T-helper 2 cell treated with Interferon-gamma antibody and Interleukin-4, amounts not matched to agents 5 μg/mL and 100 μg/mL, for 36 hours (primary cell): ENCODE results near the gene WTIP.
A peak's percentile ranks its signal among the peaks of the same experiment; 100 is the strongest.

Experiments used
- DNase-seq: peaks from one replicate; pipeline ENCODE4 v3.0.0; 2021; ENCODE audit warnings: low spot score
- H3K27ac Mint-ChIP-seq: one replicate; pipeline ENCODE4 v1.8.0; 2021; ENCODE audit warnings: mild to moderate bottlenecking, mixed read lengths
- H3K27me3 Mint-ChIP-seq: one replicate; pipeline ENCODE4 v1.8.0; 2021; ENCODE audit warnings: low read depth, mixed read lengths
- H3K36me3 Mint-ChIP-seq: one replicate; pipeline ENCODE4 v1.8.0; 2021; ENCODE audit warnings: low read depth, mixed read lengths
- H3K4me1 Mint-ChIP-seq: one replicate; pipeline ENCODE4 v1.8.0; 2021; ENCODE audit warnings: low read depth, mixed read lengths
- H3K4me3 Mint-ChIP-seq: one replicate; pipeline ENCODE4 v1.8.0; 2022; ENCODE audit warnings: mild to moderate bottlenecking, moderate library complexity, mixed read lengths
- H3K9me3 Mint-ChIP-seq: one replicate; pipeline ENCODE4 v1.8.0; 2021; ENCODE audit warnings: mixed read lengths

WTIP gene

DNA sequence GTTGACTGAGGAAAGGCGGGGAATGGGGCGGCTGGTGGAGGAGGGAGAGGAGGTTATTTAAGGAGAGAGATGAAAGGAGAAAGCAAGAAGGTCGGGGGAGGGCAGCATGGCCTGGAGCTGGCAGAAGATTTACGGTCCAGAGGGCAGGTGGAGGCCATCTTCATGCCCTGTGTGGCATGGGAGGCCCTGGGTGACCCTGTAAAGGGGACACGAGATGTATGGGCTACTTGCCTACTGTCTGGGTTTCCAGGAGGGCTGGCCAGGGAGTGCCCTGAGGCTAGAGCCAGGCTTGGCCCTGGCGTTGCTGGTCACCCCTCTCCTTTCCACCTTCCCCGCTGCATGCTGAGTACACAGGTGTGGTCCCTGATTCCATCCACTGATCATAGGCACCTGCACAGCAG is 6.1 kb downstream of the WTIP start:
- Mint-ChIP-seq H3K4me3 (no peak overlapping the region), H3K4me1 (no peaks in the 10 kb centered on the region), H3K36me3 (no peaks in the 10 kb centered on the region), H3K27me3 (peaks cover 28% of the 10 kb centered on the region), H3K9me3 (no peaks in the 10 kb centered on the region), H3K27ac (no peak overlapping the region)
- DNase-seq: no peak

DNA sequence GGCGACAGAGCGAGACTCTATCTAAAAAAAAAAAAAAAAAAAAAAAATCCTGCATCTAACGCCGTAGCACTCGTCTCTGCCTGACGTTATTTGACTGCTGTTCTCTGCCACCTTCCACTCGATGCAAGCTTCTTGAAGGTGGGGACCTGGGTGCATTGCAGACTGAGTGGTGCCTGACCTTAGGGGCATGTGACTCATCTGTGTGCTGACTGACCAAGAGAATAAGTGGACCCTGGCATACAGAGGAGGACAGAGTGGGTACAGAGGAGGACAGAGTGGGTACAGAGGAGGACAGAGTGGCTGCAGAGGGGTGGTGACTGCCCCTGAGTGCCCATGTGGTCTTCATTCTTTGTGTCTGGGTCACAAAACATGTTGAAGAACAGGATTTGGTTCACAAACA is 7.6 kb downstream of the WTIP start:
- H3K4me1 Mint-ChIP-seq: no peaks in the 10 kb centered on the region
- no peaks in the 10 kb centered on the region for H3K9me3 Mint-ChIP-seq
- no peak for DNase-seq
- H3K4me3 Mint-ChIP-seq: no peak overlapping the region
- H3K27ac Mint-ChIP-seq: no peak overlapping the region
- H3K27me3 Mint-ChIP-seq: peaks cover 14% of the 10 kb centered on the region
- H3K36me3 Mint-ChIP-seq: no peaks in the 10 kb centered on the region

DNA sequence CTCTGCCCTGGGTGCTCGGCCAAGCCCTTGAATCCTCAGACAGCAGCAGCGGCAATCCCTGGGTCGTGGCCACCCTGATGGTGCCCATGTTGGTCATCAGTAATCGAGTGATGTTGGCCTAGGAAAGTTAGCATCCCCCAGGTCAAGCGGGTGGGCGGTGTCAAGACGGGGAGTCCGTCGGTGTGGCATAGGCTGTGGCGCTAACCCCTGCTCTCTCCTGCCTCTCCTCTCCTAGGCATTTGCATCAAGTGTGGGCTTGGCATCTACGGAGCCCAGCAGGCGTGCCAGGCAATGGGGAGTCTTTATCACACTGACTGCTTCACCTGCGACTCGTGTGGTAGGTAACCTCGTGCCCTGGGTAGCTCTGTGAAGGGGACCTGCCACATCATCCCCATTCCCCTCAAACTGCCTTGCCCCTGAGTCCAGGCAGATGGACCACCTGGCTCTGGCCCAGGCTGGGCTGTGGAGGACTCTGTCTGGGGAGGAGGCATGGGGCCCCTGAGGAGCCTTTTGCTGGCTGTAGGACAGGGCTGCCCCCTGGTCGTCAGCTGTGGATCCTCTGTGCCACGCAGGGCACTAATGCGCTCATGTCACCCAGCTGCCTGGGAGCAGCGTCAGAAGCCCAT is 8.7 kb downstream of the WTIP start:
- no peaks in the 10 kb centered on the region for H3K4me1 Mint-ChIP-seq
- H3K27ac Mint-ChIP-seq: no peak overlapping the region
- H3K36me3 Mint-ChIP-seq: no peaks in the 10 kb centered on the region
- H3K9me3 Mint-ChIP-seq: no peaks in the 10 kb centered on the region
- DNase-seq: no peak
- peaks cover 10% of the 10 kb centered on the region for H3K27me3 Mint-ChIP-seq
- no peak overlapping the region for H3K4me3 Mint-ChIP-seq

DNA sequence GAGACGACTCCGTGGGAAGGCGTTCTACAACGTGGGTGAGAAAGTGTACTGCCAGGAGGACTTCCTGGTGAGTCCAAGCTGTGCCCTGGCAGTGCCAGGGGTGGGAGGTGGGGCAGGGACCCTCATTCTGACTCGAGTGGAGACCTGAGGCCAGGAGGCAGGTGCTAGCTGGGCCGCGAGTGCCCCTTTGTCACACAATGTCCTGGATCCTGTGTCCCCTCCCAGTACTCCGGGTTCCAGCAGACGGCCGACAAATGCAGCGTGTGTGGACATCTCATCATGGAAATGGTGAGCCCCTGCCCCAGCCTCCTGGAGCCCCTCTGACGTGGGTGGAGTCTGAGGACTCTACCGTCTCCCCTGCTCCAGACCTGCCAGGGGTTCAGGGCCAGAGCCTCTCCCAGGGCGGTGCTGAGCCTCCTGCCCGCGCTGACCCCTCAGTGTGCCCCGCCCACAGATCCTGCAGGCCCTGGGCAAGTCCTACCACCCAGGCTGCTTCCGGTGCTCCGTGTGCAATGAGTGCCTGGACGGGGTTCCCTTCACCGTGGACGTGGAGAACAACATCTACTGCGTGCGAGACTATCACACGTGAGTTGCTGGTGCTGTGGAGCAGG is 11.6 kb downstream of the WTIP start:
- Mint-ChIP-seq H3K4me3 (no peak overlapping the region), H3K27me3 (peaks cover 2% of the 10 kb centered on the region), H3K27ac (no peak overlapping the region), H3K36me3 (no peaks in the 10 kb centered on the region), H3K9me3 (no peaks in the 10 kb centered on the region), H3K4me1 (no peaks in the 10 kb centered on the region)
- DNase-seq: no peak

DNA sequence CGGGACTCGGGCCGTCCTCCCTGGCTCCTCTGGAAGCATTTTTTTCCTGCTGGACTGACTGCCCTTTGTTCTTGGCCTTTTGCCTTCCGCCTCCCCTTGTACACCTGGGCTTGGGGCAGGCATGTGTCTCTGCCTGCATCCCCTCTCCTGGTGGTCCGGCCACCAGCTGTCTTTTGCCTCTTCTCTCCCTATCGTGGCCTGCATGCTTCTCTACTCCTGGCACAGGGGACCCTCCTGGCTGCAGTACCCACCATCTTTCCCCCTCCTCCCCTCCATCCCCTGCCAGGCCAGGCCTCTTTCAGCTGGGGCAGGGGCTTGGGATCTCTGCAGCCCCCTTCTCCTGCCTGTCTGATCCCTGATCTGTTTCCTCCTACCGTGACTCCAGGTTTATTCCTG is 12.1 kb downstream of the WTIP start:
- H3K27ac Mint-ChIP-seq: no peak overlapping the region
- H3K4me3 Mint-ChIP-seq: no peak overlapping the region
- no peaks in the 10 kb centered on the region for H3K9me3 Mint-ChIP-seq
- H3K4me1 Mint-ChIP-seq: peaks cover 2% of the 10 kb centered on the region
- H3K27me3 Mint-ChIP-seq: peaks cover 2% of the 10 kb centered on the region
- DNase-seq: no peak
- no peaks in the 10 kb centered on the region for H3K36me3 Mint-ChIP-seq

DNA sequence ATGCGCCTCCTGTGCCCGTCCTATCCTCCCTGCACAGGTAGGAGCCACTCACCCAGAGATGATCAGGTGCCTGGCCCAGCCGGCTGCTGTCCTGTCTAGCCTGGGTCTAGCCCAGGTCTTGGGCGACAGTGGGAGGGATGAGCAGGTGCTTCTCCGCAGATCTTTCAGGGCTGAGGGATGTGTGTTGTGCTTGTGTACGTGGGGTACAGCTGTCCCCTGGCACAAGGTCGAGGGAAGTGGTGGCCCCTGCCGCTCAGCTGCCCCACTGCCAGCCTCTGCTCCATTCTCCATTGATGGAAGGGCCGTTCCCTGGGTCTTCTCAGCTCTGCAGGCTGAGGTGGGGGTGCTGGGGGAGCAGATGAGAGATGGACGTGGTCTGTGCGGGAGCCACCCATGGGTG is 13.0 kb downstream of the WTIP start:
- peaks cover 3% of the 10 kb centered on the region for H3K27me3 Mint-ChIP-seq
- no peak overlapping the region for H3K27ac Mint-ChIP-seq
- H3K4me3 Mint-ChIP-seq: no peak overlapping the region
- H3K9me3 Mint-ChIP-seq: no peaks in the 10 kb centered on the region
- H3K4me1 Mint-ChIP-seq: peaks cover 2% of the 10 kb centered on the region
- no peaks in the 10 kb centered on the region for H3K36me3 Mint-ChIP-seq
- no peak for DNase-seq

DNA sequence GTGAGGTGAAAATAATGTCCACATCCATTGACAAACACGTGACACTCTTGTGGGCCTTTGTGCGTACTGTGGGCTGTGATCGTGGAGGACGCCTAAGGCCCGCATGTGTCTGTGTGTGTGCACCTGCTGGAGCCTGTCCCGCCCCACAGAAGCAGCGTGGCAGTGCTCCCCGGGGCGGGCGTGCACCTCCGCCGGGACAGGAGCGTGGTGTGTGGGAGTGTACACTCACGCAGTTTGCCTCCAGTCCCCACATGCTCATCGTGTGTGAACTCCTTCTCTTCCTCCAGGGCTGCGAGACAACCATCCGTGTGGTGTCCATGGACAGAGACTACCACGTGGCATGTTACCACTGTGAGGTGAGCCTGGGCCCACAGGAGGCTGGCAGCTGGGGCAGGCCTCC is 13.9 kb downstream of the WTIP start:
- Mint-ChIP-seq H3K4me1 (peaks cover 2% of the 10 kb centered on the region), H3K27me3 (peaks cover 8% of the 10 kb centered on the region)

DNA sequence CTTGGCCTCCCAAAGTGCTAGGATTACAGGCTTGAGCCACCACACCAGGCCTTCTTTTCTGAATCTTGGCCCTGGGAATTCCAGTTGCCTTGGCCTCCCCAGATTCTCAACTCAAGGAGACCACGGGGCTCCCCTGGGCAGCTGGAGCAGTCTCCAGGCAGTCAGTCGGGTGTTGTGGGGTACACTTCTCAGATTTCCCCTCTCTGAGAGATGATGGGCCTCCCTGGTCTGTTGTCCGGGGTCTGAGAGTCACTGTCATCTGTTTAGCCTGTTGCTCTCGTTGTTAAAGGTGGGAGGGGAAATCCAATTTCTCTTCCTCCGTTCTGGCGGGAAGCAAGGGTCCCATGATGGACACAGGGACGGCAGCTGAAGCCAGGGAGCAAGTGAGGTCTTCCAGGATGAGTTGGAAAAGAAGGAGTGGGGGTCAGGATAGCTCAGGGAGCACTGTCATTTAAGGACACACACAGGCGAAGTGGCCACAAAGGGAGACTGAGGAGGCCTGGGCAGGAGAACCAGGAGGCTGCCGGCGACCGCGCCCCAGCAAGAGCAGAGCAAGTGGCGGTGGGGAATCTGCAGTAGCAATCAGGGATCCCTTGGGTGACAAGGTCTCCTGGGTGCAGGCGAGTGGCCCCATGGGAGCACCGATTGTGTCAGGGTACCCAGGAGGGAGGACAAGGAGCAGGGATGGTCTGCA is 15.7 kb downstream of the WTIP start:
- DNase-seq: no peak
- H3K9me3 Mint-ChIP-seq: no peaks in the 10 kb centered on the region
- H3K27ac Mint-ChIP-seq: no peak overlapping the region
- H3K27me3 Mint-ChIP-seq: peaks cover 8% of the 10 kb centered on the region
- H3K4me1 Mint-ChIP-seq: peaks cover 2% of the 10 kb centered on the region
- no peaks in the 10 kb centered on the region for H3K36me3 Mint-ChIP-seq
- H3K4me3 Mint-ChIP-seq: no peak overlapping the region

More for the DNA sequence above, 13.9 kb downstream of the WTIP start:
- H3K27ac Mint-ChIP-seq: no peak overlapping the region
- H3K9me3 Mint-ChIP-seq: no peaks in the 10 kb centered on the region
- no peak for DNase-seq
- no peaks in the 10 kb centered on the region for H3K36me3 Mint-ChIP-seq
- H3K4me3 Mint-ChIP-seq: no peak overlapping the region

DNA sequence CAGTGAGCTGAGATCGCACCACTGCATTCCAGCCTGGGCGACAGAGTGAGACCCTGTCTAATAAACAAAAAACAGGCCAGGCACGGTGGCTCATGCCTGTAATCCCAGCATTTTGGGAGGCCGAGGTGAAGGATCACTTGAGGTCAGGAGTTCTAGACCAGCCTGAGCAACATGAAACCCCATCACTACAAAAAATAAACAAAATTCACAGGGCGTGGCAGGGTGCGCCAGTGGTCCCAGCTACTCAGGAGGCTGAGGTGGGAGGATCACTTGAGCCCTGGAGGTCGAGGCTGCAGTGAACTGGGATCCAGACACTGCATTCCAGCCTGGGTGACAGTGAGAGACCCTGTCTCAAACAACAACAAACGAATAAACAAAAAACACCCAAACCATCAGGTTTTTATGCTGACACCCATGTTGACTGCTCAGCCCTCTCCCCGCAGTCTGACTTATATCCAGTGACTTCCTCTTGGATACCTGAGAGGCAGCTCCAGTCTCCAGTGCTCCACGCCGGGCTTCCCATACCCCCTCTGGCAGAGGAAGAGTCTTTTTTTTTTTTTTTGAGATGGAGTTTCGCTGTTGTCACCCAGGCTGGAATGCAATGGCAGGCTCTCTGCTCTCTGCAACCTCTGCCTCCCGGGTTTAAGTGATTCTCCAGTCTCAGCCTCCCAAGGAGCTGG is 17.7 kb downstream of the WTIP start:
- H3K27ac Mint-ChIP-seq: no peak overlapping the region
- DNase-seq: no peak
- peaks cover 2% of the 10 kb centered on the region for H3K4me1 Mint-ChIP-seq
- H3K36me3 Mint-ChIP-seq: no peaks in the 10 kb centered on the region
- H3K4me3 Mint-ChIP-seq: no peak overlapping the region
- H3K9me3 Mint-ChIP-seq: no peaks in the 10 kb centered on the region
- H3K27me3 Mint-ChIP-seq: peaks cover 8% of the 10 kb centered on the region

DNA sequence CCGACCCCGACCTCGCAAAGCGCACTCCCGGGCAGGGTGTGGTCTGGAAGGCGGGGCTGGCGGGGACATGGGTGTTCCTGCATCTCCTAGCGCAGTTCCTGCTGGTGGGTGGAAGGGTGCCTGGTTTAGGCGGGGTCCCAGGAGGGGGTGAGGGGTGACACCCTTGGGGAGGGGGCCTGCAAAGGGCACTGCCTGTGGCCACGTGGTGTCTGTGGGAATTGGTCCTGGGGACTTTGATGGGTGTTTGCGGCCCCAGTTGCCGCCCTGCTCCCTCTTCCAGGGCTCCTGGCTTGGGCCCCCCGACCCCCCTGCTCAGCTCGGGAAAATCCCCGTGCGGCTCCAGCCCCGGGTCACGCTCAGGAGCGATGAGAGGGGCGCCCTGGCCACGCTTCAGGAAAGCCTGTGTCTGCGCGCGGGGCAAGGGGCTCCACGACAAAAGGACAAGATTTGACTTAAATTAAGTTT is 19.1 kb downstream of the WTIP start:
- Mint-ChIP-seq H3K4me1 (peaks cover 2% of the 10 kb centered on the region), H3K27ac (no peak overlapping the region), H3K9me3 (no peaks in the 10 kb centered on the region), H3K4me3 (no peak overlapping the region), H3K36me3 (no peaks in the 10 kb centered on the region), H3K27me3 (peaks cover 8% of the 10 kb centered on the region)
- DNase-seq: no peak

DNA sequence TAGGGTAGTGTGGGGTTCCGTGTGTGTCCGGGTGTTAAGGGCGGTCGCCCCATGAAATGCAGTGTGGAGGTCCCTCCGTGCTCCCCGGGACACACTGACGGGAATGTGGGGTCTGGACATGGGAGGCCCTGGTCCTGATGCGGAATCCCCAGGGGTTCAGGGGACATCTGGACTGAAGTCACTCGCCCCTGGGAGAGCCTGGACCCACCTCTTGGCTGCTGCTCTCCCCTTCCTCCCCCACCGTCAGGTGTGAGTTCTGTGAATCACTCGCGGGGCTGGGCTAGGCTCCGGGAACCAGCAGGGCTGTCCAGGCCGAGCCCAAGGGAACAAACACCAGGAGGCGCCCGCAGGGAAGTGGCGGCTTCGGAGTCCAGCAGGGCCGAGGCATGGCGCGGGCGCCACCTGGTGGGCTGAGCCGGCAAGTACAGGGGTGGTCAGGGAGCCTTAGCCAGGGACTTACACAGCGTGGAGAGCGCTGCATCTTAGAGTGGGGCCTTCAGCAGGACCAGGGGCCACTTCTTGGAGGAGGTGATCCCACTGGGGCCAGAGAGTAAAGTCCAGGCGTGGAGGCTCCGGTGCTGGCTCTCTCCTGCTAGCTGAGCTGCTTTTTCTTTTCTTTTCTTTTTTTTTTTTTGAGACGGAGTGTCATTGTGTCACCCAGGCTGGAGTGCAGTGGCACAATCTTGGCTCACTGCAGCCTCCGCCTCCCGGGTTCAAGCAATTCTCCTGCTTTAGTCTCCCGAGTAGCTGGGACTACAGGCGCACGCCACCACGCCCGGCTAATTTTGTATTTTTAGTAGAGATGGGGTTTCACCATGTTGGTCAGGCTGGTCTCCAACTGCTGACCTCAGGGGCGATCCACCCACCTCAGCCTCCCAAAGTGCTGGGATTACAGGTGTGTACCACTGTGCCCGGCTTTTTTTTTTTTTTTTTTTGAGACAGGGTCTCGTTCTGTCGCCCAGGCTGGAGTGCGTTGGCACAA is 20.1 kb downstream of the WTIP start:
- Mint-ChIP-seq H3K9me3 (no peaks in the 10 kb centered on the region), H3K36me3 (no peaks in the 10 kb centered on the region), H3K4me3 (no peak overlapping the region), H3K27ac (no peak overlapping the region), H3K27me3 (peaks cover 8% of the 10 kb centered on the region), H3K4me1 (peaks cover 2% of the 10 kb centered on the region)
- DNase-seq: peak; percentile 83

DNA sequence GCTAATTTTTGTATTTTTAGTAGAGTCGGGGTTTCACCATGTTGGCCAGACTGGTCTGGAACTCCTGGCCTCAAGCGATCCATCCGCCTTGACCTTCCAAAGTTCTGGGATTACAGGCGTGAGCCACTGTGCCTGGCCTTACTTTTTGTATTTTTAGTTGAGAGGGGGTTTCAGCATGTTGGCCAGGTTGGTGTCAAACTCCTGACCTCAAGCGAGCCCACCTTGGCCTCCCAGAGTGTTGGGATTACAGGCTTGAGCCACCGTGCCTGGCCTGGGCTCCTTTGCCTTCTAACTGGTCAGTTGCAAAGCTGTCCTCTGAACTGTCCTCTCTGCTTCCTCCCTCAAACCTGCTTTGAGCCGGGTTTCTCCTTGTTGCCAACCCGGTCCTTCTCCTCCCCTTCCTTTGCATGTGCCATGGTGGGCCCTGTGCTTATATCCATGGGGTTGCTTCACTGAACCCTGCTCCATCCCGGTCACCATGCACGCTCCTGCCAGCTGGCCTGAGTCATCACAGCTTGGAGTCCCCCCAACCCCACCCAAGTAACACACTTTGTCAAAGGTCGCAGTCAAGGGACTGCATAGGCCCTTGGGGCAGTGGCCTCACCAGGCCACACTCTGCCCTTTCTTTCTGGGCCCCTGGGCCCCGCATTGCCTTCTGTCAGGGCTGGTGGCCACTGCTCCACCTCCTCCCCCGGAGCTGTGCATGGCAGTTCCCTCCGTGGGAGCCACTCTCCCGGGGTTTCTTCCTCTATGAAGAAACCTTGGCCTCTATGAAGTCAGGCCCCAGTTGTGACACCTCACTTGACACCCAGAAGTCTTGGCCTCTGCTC is 21.2 kb downstream of the WTIP start:
- H3K27ac Mint-ChIP-seq: no peak overlapping the region
- no peak for DNase-seq
- no peak overlapping the region for H3K4me3 Mint-ChIP-seq
- H3K9me3 Mint-ChIP-seq: no peaks in the 10 kb centered on the region
- no peaks in the 10 kb centered on the region for H3K36me3 Mint-ChIP-seq
- H3K27me3 Mint-ChIP-seq: peaks cover 8% of the 10 kb centered on the region
- peaks cover 2% of the 10 kb centered on the region for H3K4me1 Mint-ChIP-seq
